Measurements from ENCODE around the gene GP9.

DNA sequence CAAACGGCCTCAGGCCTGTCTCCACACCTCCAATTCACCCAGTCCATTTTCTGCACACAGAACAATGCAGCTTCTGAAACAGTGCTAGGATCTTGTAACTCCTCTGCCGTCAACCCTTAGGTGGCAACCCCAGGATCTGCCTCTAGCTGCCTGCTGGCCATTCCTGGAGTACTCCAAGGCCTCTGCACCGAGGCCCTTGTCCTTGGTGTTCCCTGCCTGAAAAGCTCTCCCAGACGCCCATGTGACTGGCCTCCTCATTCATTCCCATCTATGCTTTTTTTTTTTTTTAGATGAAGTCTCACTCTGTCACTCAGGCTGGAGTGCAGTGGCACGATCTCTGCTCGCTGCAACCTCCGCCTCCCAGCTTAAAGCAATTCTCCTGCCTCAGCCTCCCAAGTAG lies 42.7 kb downstream of the GP9 start:
- TF ChIP-seq POLR2AphosphoS5 (IDR thresholded peaks at IDR 0.05; ENCODE audit: low read depth, low read length), result no peak
- no peak for TF ChIP-seq SIN3A (IDR thresholded peaks at IDR 0.05; ENCODE audit: borderline replicate concordance, insufficient read depth, low read length)
- TF ChIP-seq, protein P1, sequence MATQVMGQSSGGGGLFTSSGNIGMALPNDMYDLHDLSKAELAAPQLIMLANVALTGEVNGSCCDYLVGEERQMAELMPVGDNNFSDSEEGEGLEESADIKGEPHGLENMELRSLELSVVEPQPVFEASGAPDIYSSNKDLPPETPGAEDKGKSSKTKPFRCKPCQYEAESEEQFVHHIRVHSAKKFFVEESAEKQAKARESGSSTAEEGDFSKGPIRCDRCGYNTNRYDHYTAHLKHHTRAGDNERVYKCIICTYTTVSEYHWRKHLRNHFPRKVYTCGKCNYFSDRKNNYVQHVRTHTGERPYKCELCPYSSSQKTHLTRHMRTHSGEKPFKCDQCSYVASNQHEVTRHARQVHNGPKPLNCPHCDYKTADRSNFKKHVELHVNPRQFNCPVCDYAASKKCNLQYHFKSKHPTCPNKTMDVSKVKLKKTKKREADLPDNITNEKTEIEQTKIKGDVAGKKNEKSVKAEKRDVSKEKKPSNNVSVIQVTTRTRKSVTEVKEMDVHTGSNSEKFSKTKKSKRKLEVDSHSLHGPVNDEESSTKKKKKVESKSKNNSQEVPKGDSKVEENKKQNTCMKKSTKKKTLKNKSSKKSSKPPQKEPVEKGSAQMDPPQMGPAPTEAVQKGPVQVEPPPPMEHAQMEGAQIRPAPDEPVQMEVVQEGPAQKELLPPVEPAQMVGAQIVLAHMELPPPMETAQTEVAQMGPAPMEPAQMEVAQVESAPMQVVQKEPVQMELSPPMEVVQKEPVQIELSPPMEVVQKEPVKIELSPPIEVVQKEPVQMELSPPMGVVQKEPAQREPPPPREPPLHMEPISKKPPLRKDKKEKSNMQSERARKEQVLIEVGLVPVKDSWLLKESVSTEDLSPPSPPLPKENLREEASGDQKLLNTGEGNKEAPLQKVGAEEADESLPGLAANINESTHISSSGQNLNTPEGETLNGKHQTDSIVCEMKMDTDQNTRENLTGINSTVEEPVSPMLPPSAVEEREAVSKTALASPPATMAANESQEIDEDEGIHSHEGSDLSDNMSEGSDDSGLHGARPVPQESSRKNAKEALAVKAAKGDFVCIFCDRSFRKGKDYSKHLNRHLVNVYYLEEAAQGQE (IDR thresholded peaks at IDR 0.05; ENCODE audit: insufficient read depth in 1 of 2, low read depth in 2 of 2, low read length in 2 of 2), result no peak
- no peak for TF ChIP-seq FOXP2 (optimal IDR thresholded peaks at IDR 0.05; ENCODE audit: borderline replicate concordance, extremely low read depth, extremely low read length, insufficient read depth)
- no peak for TF ChIP-seq TAF1 (IDR thresholded peaks at IDR 0.05; ENCODE audit: borderline replicate concordance, insufficient read depth, low read length)

All from PFSK-1 (cell line).